Fibroblast of mammary gland (primary cell): ENCODE data around the gene GPR137.

Experiments
- DNase-seq: peaks from one replicate; pipeline ENCODE4 v3.0.0-alpha.2; 2010; ENCODE audit warnings: low read depth
- H3K4me3 ChIP-seq: 2 replicates; pipeline ENCODE4 v1.5.1; 2011; ENCODE audit warnings: low read depth, mild to moderate bottlenecking, low read length, moderate library complexity; ENCODE audit not compliant: control insufficient read depth
- TF ChIP-seq, protein P1 (sequence below): conservative IDR thresholded peaks from 2 replicates; pipeline ENCODE4 v1.5.1; 2011; ENCODE audit warnings: low read depth, low read length, inconsistent platforms; ENCODE audit not compliant: control insufficient read depth, insufficient read depth

GPR137 gene

DNA sequence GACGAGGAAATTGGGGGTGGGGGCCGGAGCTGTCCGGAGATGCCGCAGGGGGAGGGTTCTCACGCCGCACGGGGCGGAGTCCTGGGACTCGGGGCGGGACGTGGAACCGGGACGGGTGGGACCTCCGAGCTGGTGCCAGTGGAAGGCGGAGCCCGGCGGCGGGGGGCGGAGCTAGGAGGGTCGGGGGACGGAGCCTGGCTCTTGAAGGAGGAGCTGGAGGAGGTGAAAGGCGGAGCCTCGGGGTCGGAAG, 44.5 kb upstream of the GPR137 start:
- TF ChIP-seq, protein P1, sequence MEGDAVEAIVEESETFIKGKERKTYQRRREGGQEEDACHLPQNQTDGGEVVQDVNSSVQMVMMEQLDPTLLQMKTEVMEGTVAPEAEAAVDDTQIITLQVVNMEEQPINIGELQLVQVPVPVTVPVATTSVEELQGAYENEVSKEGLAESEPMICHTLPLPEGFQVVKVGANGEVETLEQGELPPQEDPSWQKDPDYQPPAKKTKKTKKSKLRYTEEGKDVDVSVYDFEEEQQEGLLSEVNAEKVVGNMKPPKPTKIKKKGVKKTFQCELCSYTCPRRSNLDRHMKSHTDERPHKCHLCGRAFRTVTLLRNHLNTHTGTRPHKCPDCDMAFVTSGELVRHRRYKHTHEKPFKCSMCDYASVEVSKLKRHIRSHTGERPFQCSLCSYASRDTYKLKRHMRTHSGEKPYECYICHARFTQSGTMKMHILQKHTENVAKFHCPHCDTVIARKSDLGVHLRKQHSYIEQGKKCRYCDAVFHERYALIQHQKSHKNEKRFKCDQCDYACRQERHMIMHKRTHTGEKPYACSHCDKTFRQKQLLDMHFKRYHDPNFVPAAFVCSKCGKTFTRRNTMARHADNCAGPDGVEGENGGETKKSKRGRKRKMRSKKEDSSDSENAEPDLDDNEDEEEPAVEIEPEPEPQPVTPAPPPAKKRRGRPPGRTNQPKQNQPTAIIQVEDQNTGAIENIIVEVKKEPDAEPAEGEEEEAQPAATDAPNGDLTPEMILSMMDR: no peak

DNA sequence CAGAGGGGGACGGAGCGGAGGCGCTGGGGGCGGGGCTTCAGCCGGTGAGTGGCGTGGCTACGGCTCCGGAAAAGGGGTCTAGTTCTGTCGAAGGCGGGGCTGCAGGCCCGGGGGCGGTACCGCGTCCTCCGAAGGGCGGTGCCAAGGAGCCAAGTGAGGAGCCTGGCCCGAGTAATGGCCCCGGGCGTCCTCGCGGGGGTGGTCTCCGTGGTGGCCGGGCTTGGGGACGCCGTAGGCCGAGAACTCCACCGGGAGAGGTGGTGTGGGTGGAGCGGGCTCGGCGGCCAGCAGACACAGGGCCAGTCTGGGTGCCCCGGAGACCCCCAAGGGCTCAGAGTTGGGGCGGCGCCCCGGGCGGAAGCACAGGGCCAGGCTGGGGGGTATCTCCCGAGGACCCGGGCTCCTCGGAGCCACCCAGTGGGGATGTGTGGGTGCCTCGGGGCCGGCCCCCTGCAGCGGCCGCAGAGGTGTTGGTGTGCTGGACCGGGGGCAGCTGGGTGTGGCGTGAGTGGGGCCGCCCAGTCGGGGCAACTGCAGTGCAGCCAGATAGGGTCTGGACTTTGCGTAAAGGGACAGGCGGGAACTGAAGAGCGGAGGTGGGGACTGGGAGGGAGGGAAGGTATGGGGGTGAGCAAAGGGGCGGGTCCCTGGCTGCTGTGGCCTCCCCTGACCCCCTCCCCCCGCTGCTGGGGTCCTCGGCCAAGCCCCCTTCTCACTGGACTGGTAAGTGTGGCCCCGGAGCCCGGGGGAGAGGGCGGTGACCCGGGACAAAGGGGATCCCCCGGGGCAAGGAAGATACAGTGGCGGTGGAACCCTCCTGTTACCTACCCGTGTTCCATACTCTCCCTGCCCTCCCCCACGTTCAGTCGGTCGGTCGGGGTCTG, 43.9 kb upstream of the GPR137 start:
- TF ChIP-seq, protein P1: no peak
- peak overlapping the region; percentile 77 for H3K4me3 ChIP-seq
- peak; percentile 28 for DNase-seq

More for the DNA sequence above, 44.5 kb upstream of the GPR137 start:
- peak overlapping the region; percentile 77 for H3K4me3 ChIP-seq
- peak; percentile 99 for DNase-seq

DNA sequence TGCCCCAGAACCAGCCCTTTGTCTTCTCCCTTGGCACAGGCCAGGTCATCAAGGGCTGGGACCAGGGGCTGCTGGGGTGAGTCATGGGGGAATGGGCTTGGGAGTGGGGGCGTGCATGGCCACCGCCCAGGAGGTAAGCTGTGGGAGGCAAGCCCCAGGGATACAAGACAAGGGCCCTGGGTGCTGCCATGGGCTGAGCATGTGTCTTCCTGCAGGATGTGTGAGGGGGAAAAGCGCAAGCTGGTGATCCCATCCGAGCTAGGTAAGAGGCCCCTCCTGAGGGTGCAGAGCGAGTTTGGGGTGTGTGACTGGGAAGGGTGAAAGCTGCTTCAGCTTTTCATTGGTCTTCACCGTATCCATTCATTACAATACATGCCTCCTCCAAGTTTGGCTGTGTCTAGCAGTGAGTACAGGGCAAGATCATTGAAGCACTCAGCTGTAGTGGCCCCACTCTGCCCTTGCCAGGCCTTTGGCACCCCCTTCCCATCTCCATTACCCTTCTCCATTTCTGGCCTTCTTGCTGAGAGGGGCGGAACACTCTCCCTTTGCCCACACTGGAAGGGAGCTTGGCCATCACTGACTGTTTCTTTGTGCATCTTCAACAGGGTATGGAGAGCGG, 42.3 kb upstream of the GPR137 start:
- no peak for DNase-seq
- H3K4me3 ChIP-seq: no peak overlapping the region
- TF ChIP-seq, protein P1: no peak

DNA sequence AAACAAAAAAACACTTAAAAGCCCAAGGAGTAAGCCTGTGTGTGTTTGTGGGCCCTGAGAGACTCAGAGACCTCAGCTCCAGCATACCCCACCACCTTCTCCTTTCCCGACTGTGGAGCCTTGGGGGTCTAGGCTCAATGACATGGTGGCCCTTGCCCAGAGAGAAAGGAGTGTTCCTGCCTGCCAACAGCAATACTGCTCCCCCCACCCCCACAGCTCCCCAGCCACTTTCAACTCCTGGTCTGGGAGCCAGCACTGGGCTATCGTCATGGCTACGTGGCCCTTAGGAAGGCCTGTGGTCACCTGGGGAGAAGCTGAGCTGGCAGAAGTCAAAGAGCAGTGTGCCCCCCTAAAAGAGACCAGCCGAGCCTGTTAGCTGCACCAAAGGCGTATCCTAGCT, 41.5 kb upstream of the GPR137 start:
- no peak overlapping the region for H3K4me3 ChIP-seq
- no peak for DNase-seq
- TF ChIP-seq, protein P1: no peak

DNA sequence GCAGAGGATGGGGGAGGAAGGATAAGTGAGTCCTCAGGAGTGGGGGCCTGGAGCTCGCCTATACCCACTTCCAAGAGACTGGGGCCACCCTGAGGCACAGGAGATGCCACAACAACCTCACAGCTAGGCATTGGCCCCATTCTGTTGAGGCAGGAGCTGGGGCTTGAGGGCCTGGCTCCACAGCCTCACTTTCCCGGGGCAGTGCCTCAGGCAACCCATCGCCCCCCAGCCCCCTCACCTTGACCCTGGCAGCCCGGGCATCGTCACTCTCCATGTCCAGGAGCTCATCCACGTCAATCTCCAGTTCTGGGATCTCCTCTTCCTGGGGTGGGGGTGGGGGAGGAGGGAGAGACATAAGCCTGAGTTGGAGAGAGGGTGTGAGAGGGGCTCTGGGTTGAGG, 40.7 kb upstream of the GPR137 start:
- peak overlapping the region; percentile 98 for H3K4me3 ChIP-seq
- no peak for DNase-seq
- TF ChIP-seq, protein P1: no peak

DNA sequence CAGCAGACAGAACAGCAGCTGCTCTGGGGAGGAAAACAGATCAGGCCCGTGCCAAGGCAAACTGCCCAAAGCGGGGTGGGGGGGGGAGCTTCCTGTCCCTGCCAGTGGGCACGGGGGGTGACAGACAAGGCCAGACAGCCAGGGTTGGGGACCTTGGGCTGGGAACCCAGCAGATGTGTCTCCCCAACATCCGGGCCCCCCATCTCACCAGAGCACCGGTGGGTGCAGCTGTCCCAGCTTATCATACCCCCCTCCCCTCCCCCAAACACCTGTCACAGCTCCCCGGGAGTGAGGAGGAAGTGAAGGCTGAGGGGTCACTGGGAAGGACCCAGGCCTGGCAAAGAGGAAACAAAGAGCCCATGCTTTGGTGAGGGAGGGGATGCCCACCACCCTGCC, 40.2 kb upstream of the GPR137 start:
- no peak for DNase-seq
- TF ChIP-seq, protein P1: no peak

More for the DNA sequence above, 40.2 kb upstream of the GPR137 start:
- H3K4me3 ChIP-seq: peak overlapping the region; percentile 98
